ENCODE data around the gene ZNRF1. TPM values are rescaled to one million over a fixed set of nuclear protein-coding genes. Genes with fewer than 3 reads are reported as not detected.

Gene ZNRF1
- total and polyA plus RNA-seq, 2 of the 13 experiments (the other 11 are each of a cell fraction or from before 2014, with no cell fraction given) = 43.9 to 58.7 TPM

GRCh38 chr16:75087375-75087979, 88.7 kb downstream of the ZNRF1 start:
- H3K4me1 ChIP-seq (ENCODE audit: insufficient read depth, low read length) = peaks cover 96% of the 10 kb centered on the region
- peak; percentile 93 for FAIRE-seq
- peak; percentile 29; the same call in 1 of the 2 replicates for TF ChIP-seq RXRA (CRISPR knock-in tag; IDR thresholded peaks at IDR 0.05)
- no peak for TF ChIP-seq FOXA1 (IDR thresholded peaks at IDR 0.05)
- TF ChIP-seq FOXA1 (CRISPR knock-in tag; IDR thresholded peaks at IDR 0.05) = peak; percentile 89
- TF ChIP-seq YEATS2 (CRISPR knock-in tag; IDR thresholded peaks at IDR 0.05; ENCODE audit: borderline replicate concordance) = 0 out of 2 replicates have a peak, but pooled peaks have one; percentile 51
- no peak for TF ChIP-seq KDM5A (IDR thresholded peaks at IDR 0.05; ENCODE audit: borderline replicate concordance, low read length)
- no peak for TF ChIP-seq ZNF546 (CRISPR knock-in tag; conservative IDR thresholded peaks at IDR 0.05)
- TF ChIP-seq ONECUT2 (CRISPR knock-in tag; IDR thresholded peaks at IDR 0.05) = no peak
- peak; percentile 85 for TF ChIP-seq TFAP4 (IDR thresholded peaks at IDR 0.05; ENCODE audit: borderline replicate concordance, low read depth)
- TF ChIP-seq HDAC1 (CRISPR knock-in tag; IDR thresholded peaks at IDR 0.05) = peak; percentile 15; the same call in 1 of the 2 replicates
- no peak for TF ChIP-seq RFX5 (IDR thresholded peaks at IDR 0.05; ENCODE audit: low read depth, low read length)
- TF ChIP-seq TCF12 (IDR thresholded peaks at IDR 0.05) = no peak
- TF ChIP-seq TCF12 (CRISPR knock-in tag; IDR thresholded peaks at IDR 0.05) = no peak
- no peak for TF ChIP-seq THRA (CRISPR knock-in tag; IDR thresholded peaks at IDR 0.05; ENCODE audit: borderline replicate concordance)
- no peak for TF ChIP-seq SOX13 (IDR thresholded peaks at IDR 0.05)
- TF ChIP-seq SOX13 (CRISPR knock-in tag; conservative IDR thresholded peaks at IDR 0.05 in 1 of 2, IDR thresholded peaks at IDR 0.05 in 1 of 2) = no peak
- TF ChIP-seq ZNF232 (CRISPR knock-in tag; IDR thresholded peaks at IDR 0.05; ENCODE audit: borderline replicate concordance) = no peak
- TF ChIP-seq ELF1 (CRISPR knock-in tag; IDR thresholded peaks at IDR 0.05) = peak; percentile 58; the same call in 1 of the 2 replicates
- peak; percentile 50; the same call in 1 of the 2 replicates for TF ChIP-seq NR2F6 (IDR thresholded peaks at IDR 0.05)
- no peak for TF ChIP-seq NR2F6 (CRISPR knock-in tag; IDR thresholded peaks at IDR 0.05)

More at GRCh38 chr16:75087375-75087979, 88.7 kb downstream of the ZNRF1 start:
- POLR2A ChIA-PET = interaction anchor here (0.9 to 1.0 kb wide), 2 partner anchors 17 to 105 kb away, joined by 3 read pairs; no protein-coding TSS in a partner anchor
- DNase-seq (ENCODE audit: low spot score) (peak; percentile 60), ATAC-seq (peak; percentile 84)
- CTCF ChIA-PET (ENCODE audit: low intra/inter-chr PET ratio, low total read pairs) = no interaction called here
- no peak overlapping the region for H3K9ac ChIP-seq (ENCODE audit: insufficient read depth, low read depth, low read length)
- no peak overlapping the region for H2AFZ ChIP-seq (ENCODE audit: low read length)
- no peaks in the 10 kb centered on the region for H3K9me3 ChIP-seq (ENCODE audit: low read length)
- H3K4me3 ChIP-seq (replicated peaks in 1 of 3; ENCODE audit: insufficient read depth in 1 of 3, low read depth in 2 of 3, low read length in 3 of 3) = peak overlapping the region in 1 of 3 experiments; percentile 48; a peak in 2 of 6 replicates
- intact Hi-C loops (cut with micrococcal nuclease; ENCODE audit: unreplicated experiment) = no loop called here
- H3K36me3 ChIP-seq (replicated peaks in 1 of 2; ENCODE audit: control insufficient read depth in 1 of 2, insufficient read depth in 2 of 2, low read length in 2 of 2) = peaks cover 6 to 11% of the 10 kb centered on the region in 2 experiments; a peak in 4 of 5 replicates
- H3K4me2 ChIP-seq (ENCODE audit: low read depth, low read length) = peak overlapping the region; percentile 76
- H3K79me2 ChIP-seq (ENCODE audit: insufficient read depth, low read length) = peaks cover 98% of the 10 kb centered on the region
- H3K27ac ChIP-seq (ENCODE audit: extremely low read length, insufficient read depth, low read length) = peak overlapping the region; percentile 59
- WGBS (ENCODE audit: low lambda C conversion rate) = 46% methylated on average over 7 of the region's 10 CpGs
- peaks cover 57% of the 10 kb centered on the region for H4K20me1 ChIP-seq (ENCODE audit: insufficient read depth, low read length)
- in situ Hi-C loops (cut with HindIII; ENCODE audit: extremely low pct_ligation_motif_present, low pct_unique_long_range_greater_than_20kb) = no loop called here
- no peaks in the 10 kb centered on the region for H3K27me3 ChIP-seq (ENCODE audit: control insufficient read depth in 1 of 2, insufficient read depth in 2 of 2, low read length in 2 of 2)
- BruUV-seq (replicated peaks) = no TSS peak

Data from HepG2 (cell line).